ENCODE results near the gene SPP2.

SPP2 gene

DNA sequence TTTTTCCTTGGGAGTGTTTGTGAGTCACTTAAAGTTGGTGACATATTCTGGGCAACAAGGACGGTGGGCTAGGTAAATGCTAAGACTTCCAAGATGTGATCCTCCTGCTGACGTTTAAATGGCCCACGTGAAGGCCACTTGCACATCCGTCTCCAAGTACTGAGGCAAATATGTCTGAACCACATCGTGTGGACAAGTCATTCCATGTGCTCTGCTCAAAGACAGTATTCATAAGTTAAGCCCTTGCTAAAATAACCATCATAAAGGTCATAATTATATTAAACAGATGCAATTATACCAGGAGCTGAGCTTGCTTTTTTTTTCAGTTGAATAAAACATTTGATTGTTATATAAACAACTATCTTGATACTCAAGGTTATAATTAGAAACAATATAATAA lies 44.8 kb downstream of the SPP2 start:
- TF ChIP-seq, protein P1, sequence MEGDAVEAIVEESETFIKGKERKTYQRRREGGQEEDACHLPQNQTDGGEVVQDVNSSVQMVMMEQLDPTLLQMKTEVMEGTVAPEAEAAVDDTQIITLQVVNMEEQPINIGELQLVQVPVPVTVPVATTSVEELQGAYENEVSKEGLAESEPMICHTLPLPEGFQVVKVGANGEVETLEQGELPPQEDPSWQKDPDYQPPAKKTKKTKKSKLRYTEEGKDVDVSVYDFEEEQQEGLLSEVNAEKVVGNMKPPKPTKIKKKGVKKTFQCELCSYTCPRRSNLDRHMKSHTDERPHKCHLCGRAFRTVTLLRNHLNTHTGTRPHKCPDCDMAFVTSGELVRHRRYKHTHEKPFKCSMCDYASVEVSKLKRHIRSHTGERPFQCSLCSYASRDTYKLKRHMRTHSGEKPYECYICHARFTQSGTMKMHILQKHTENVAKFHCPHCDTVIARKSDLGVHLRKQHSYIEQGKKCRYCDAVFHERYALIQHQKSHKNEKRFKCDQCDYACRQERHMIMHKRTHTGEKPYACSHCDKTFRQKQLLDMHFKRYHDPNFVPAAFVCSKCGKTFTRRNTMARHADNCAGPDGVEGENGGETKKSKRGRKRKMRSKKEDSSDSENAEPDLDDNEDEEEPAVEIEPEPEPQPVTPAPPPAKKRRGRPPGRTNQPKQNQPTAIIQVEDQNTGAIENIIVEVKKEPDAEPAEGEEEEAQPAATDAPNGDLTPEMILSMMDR (IDR thresholded peaks at IDR 0.05; ENCODE audit: control insufficient read depth, insufficient read depth, low read depth, low read length, missing control alignments), result no peak
- H3K4me3 ChIP-seq (ENCODE audit: control insufficient read depth, low read depth, low read length), result no peak overlapping the region
- DNase-seq (ENCODE audit: low read depth), result no peak

DNA sequence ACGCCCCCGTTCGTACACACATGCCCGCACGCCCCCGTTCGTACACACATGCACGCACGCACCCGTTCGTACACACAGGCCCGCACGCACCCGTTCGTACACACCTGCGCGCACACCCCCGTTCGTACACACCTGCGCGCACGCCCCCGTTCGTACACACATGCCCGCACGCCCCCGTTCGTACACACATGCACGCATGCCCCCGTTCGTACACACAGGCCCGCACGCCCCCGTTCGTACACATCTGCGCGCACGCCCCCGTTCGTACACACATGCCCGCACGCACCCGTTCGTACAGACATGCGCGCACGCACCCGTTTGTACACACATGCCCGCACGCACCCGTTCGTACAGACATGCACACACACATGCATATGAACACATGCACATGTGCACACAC lies 45.7 kb downstream of the SPP2 start:
- no peak overlapping the region for H3K4me3 ChIP-seq (ENCODE audit: control insufficient read depth, low read depth, low read length)
- no peak for DNase-seq (ENCODE audit: low read depth)
- TF ChIP-seq, protein P1 (IDR thresholded peaks at IDR 0.05; ENCODE audit: control insufficient read depth, insufficient read depth, low read depth, low read length, missing control alignments), result no peak

DNA sequence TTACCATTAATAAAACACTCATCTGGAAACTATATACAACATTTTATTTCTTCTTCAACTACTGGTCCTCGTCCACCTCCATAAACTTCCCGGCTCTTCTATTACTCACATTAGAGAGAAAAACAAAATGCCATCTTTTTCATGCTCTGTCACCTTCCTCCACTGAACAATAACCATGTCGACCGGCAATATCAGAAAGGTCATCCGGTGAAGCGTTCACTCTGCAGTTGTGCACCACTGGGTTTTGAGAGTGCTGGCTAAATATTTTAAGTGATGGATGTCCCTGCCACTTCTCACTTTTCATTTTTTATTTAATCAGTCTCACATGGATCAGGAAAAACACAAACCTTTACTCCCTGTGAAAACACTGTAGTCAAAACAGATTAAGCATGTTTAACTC lies 48.2 kb downstream of the SPP2 start:
- TF ChIP-seq, protein P1 (IDR thresholded peaks at IDR 0.05; ENCODE audit: control insufficient read depth, insufficient read depth, low read depth, low read length, missing control alignments), result no peak

GRCh38 chr2:234099266-234099665 lies 48.8 kb downstream of the SPP2 start:
- TF ChIP-seq, protein P1 (IDR thresholded peaks at IDR 0.05; ENCODE audit: control insufficient read depth, insufficient read depth, low read depth, low read length, missing control alignments), result no peak
- DNase-seq (ENCODE audit: low read depth), result no peak
- H3K4me3 ChIP-seq (ENCODE audit: control insufficient read depth, low read depth, low read length), result no peak overlapping the region

More for the DNA sequence above, 48.2 kb downstream of the SPP2 start:
- no peak for DNase-seq (ENCODE audit: low read depth)
- H3K4me3 ChIP-seq (ENCODE audit: control insufficient read depth, low read depth, low read length), result no peak overlapping the region

- no peak for DNase-seq (ENCODE audit: low read depth)
- TF ChIP-seq, protein P1 (IDR thresholded peaks at IDR 0.05; ENCODE audit: control insufficient read depth, insufficient read depth, low read depth, low read length, missing control alignments), result no peak
- H3K4me3 ChIP-seq (ENCODE audit: control insufficient read depth, low read depth, low read length), result no peak overlapping the region
These were observed 50.2 kb downstream of the SPP2 start for GRCh38 chr2:234100686-234101085.

DNA sequence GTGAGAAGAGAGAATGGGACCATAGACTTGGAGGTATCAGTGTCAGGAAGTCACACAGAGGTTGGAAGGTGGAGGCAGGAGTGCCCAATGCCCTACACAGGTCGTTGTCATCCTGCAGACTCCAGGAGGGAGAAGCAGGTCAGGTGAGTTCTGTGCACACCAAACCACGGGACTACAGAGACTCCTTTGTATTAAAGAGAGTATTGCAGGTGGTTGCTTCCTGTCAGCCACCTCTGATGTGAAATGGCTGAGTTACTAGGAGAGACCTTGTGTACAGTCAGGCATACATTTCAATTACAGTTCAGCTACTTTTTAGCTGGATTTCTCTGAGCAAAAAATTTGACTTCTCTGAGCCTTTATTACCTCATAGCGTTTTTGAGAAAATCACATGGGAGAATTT lies 51.6 kb downstream of the SPP2 start:
- TF ChIP-seq, protein P1 (IDR thresholded peaks at IDR 0.05; ENCODE audit: control insufficient read depth, insufficient read depth, low read depth, low read length, missing control alignments), result no peak
- DNase-seq (ENCODE audit: low read depth), result no peak
- H3K4me3 ChIP-seq (ENCODE audit: control insufficient read depth, low read depth, low read length), result no peak overlapping the region

- TF ChIP-seq, protein P1 (IDR thresholded peaks at IDR 0.05; ENCODE audit: control insufficient read depth, insufficient read depth, low read depth, low read length, missing control alignments), result no peak
- no peak for DNase-seq (ENCODE audit: low read depth)
- no peak overlapping the region for H3K4me3 ChIP-seq (ENCODE audit: control insufficient read depth, low read depth, low read length)
These were observed 57.4 kb downstream of the SPP2 start for GRCh38 chr2:234107861-234108260.

All from AG09309 (cell line).